NCI-H446 treated with DMSO at 0.1 percent for 48 hours (cell line): ENCODE results near the gene HIVEP3.

Experiments
- DNase-seq: peaks from one replicate; lab custom pipeline; 2025; lab: John Stamatoyannopoulos, UW

HIVEP3 gene

DNA sequence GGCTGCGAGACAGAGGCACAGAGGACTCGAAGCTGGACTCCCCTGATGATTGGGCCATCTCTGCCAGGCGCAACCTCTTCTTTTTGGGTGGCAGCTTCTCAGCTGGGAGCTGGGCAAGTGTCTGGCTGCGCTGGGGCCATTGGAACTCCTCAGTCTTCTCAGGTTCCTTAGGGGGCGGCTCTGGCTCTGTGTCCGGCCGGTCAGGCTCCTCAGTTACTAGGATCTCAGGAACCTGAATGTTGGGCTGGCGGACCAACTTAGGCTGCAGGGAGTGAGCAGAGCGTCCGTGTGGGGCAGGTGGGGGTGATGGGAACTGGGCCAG, 336.8 kb downstream of the HIVEP3 start:
- no peak for DNase-seq

DNA sequence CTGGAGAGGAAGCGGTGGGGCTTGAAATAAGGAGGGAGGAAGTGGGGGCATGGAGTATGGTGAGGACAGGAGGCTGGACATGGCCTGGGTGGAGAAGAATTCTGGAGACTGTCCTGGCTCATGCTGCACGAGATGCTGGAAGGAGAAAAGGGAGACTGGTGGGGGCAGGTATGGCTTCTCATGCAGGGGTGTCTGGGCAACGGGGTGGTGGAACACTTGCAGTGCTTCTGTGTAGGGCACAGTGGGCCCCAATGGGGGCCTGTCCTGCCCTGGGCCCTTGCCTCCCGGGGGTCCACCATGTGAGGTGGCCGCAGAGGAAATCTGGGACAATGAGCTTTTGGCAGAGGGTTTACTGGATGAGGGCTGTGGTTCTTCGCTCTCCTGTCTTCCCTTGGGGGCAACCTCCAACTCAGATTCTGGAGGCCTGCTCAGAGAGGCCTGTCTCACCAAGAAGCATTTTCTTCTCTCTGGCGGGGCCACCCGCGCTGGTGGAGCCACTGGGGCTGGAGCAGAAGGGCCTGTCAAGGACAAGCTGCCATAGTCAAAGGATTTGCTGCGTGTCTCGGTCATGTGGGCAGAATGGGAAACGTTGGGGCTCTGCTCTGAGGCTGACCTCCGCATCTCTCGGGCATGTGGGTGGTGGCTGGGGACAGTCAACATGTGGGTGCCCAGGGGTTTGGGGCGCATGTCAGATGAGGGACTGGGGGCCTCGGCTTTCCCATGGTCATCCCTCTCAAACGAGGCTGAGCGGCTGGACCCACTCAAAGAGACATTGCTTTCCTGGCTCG, 337.3 kb downstream of the HIVEP3 start:
- no peak for DNase-seq

DNA sequence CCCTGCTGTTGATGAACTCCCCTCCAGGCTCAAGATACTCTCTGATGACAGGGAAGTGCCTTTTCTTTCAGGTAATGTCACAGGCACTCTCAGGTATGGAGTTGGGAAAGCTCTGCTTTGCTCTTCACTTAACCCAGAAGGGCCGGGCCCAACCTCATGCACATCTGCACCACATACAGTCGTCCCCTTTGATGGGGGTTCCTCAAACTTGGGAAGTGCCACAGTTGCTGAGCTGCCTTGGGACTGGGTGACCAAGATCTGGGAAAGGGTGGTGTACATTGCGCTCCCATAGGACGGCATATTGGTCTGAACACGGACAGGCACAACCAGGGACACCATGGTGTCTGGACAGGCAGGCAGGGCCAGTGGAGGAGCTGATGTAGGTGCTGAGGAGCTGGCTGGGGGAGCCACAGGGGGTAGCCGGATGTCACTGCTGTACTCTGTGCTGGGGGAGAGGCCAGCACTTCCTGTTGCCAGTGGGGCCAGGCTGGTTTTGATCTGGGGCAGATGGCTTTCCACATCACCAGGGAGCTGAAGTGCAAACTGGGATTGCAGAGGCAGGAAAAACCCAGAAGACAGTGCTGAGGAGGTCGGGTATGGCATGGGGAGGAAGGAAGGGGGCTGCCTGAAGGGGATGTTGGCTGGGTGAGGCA, 338.1 kb downstream of the HIVEP3 start:
- DNase-seq: no peak

DNA sequence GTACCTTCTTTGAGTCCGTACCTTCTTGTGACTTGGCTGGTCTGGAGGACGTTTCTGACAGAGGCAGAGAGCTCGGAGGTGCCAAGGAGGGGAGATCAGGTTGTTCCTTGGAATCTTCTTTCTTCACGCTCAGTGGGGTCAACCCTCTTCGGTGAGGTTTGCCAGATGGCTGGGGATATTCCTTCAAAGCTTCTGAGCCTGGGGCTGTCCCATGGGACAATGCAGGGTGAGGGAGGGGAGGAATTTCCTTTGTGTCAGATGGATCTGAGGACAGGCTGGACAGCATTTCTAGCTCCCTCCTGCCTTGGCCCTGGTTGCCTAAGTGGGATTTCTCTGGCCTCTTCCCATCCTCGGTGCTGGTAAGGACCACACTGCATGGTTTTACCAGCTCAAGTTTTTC, 338.7 kb downstream of the HIVEP3 start:
- DNase-seq: no peak

DNA sequence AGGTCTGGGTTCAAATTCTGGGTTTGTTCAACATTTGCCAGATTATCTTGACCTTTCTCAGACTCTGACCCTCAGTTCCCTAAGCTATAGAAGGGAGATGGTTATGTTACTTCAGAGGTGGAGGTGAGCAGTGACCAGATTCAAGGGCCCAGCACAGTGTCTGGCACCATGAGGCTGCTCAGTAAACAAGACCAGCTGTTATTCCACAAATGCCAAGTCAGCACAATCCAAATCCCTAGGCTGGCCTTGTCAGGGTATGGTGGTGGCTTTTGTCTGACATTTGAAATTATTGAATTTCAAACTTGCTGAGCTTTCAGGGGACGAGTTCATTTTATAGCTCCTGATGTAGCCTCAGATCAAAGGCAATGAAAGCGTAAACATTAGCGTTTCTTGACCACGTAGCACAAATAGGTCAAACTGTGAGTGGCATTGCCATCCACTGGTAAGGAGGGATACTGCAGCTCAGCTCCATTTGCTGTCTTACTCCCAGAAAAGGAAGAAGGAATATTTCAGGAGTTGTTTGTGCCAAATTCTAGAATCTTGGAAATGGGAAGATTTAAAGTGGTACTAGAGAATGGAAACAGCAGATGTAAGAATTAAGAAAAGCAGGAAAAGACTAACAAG, 339.9 kb downstream of the HIVEP3 start:
- DNase-seq: peak; percentile 15

DNA sequence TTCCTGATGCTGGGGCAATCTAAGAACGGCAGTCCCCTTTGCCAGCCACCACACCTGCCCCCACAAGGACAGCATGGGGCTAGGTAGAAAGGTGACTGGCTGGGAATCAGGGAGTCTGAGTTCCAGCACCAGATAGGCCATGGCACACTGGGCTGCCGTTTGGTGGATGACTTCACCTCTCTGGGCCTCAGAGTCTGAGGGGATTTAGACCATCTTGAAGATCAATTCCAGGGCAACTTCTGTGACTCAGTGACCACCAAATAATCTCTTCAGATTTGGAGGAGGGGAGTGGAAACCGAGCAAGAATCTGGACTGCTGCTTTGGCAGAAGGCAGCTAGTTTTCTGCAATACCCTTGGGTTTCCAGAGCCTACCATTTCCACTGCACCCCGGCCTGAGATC, 342.1 kb downstream of the HIVEP3 start:
- no peak for DNase-seq

DNA sequence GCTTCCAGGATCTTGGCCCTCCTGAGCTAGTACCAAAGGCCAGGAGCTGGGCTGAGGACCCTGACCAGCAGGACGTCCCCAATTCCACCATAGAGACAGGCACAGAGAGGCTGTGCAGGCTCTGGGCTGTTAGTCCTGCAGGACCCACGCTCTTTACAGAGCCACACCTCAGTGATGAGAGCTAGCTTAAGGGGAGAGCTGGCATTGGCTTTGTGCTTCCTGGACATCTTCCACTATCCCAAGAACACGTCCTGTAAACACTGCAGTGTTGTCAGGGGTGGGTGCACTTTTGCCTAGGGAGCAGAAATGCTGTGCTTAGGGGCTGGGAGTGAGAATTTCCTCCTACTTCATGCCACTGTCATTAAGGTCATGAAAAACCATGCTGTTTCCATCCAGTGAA, 342.5 kb downstream of the HIVEP3 start:
- no peak for DNase-seq

DNA sequence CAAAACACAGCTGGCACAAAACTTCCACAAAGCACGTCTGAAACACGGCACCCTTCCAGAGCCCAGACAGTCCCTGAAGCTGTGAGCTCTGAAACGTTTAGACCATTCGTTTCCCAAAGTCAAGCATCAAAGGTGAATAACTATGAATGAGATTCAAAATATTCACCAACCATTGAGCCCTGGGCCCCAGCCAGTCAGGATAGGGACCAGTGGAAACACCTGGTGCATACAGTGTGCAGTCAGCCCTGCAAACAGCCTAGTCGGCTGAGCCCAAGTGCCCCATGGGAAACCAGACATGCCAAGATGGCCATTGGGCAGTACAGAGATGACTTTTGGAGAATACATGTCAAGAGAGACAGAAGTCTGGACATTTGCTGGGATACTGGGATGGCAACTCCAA, 343.9 kb downstream of the HIVEP3 start:
- no peak for DNase-seq

DNA sequence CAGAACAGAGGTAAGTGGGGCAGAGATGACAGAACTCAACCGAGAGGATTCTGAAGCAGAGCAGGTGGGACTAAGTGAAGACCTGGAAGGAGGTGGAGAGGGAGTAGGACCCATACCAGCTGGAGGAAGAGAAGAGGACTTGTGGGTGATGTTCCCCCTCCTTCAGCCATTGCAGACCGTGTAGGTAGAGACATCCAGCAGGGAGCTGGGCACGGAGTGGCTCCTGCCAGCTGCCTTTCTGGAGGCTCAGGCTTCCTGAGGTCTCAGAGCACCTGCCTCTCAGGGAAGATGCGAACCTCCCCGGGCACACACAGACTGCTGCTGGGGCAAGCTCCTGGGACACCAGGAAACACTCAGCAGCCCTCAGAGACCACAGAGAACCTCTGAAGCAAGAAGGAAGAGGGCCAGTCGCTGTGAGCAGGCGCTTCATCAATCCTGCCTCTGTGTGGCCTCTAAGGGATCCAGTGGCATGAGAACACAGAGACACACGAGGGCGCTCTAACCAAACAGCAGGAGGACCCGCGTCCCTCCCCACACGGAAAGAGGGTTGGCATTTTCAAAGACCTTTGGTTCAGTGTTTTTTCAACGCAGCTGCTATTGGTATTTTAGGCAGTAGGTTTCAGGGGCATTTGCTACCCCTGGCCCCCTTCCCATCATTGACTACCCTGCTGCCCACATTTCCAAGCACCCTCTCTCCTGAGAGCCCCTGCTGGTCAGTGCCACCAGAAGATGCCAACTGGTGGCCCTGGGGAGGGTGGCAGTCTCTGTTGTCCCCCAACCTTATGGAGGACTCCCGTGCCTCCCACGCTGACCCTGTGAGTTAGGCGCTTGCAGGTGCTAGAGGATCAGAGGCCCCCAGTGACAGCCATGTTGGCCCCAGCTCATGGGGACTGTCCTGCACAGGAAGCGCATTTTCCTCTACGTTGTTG, 344.7 kb downstream of the HIVEP3 start:
- DNase-seq: peak; percentile 73

DNA sequence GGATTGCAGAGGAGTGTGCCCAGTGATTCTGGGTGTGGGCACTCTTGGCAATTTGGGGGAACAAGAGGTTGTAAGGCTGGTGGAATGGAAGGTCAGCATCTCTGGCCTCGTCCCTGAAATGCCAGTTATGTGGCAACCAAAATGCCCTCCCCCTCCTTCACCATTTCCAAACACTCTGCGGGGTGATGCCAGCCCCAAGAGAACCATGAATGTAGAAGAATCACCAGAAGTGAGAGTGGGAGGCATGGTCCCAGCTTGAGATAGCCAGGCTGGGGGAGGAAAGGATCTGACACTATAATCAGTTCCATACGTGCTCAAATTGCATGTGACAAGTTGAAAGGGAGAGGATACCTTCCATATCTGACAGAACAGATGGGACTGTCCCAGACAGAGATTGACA, 345.5 kb downstream of the HIVEP3 start:
- DNase-seq: no peak

DNA sequence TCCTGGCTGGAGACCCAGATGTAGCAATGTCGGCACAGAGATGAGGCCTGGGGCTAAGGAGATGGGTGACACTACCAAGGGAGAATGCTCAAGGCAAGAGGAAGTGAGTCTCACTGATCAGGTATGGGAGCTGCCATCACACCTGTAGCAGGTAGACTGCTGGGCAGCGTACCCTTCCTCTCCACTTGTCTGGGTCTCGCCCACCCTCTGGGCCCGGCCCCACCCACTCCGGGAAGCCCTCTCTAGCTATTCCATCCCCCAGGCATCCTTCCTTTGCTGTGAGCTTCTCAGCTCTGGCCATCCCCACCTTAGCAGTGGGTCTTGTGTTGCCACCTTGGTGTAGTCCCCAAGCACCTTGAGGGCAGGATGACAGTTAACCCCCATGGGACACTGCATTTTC, 346.5 kb downstream of the HIVEP3 start:
- no peak for DNase-seq

DNA sequence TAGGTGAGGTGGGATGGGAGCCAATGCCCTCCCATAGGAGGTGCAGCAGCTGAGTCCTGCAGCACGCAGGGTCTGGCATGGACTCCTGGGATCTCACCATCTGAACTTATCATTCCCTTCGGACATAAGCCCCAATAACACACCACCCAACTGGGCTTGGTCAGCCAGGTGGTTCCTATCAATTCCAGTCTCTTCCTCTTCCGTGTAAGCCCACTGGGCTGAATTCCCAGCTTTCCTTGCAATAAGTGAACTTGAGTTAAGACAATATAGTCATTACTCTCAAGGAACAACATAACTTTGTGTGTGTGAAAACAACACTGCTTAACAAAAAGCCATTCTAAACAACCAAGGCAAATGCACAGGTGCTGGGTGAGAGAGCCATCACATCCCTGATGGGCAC, 347.7 kb downstream of the HIVEP3 start:
- no peak for DNase-seq

DNA sequence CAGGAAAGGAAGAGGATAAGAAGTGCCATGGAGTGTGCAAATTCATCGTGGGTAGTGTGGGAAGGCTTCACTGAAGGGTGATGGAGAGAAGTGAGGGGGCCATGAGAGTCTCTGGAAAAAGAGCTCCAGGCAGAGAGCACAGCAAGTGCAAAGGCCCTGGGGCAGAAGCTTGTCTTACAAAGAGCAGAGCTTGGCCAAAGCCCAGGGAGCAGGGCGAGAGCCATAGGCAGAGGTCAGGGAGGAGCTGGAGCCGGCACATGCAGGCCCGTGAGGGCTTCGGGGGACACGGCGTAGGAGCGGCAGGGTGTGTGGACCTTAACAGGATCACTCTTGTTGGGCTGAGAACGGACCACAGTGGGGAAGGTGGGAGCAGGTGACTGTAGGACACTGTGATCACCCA, 350.5 kb downstream of the HIVEP3 start:
- no peak for DNase-seq

DNA sequence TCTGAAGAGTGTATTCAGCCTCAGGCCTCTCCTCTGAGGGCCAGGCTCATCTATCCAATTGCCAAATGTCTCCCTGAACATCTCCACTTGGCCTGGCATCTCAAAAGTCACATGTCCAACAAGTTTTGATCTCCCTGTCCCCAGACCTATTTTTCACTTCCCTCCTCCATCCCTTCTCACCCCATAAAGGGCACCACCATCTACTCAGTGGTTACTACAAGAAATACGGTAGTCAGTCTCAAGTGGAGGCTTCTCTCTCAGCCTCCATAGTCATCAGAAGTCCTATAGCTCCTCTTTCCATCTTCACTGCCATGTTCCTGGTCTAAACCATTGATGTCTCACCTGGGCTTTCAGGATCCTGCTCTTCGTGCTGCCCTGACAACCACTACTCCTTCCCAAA, 351.8 kb downstream of the HIVEP3 start:
- no peak for DNase-seq

DNA sequence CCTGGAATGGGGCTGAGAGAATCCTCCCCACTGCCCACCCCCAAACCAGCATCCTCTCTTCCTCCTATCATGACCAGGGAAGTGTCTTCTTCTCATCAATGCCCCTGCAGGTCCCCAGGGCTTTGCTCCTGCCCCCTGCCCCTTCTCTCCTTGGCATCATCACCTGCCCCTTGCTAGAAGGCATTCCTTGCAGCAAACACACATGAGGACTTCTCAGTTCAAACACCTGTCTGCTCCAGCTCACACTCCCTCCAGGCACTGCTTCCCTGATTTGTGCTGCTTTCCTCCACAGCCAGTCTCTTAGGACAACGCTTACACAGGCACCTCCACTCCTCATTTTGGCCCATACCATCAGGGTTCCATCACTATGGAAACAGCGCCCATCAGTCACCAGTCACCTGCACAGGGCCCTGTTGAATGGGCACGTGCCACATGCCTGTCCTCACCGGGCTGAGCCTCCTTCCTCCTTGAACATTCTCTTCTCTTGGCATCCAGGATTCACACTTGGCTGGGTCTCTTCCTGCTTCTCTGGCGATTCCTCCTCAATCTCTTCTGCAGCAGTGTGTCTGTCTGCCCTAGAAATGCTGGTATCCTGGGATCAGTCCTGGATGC, 352.3 kb downstream of the HIVEP3 start:
- DNase-seq: no peak

DNA sequence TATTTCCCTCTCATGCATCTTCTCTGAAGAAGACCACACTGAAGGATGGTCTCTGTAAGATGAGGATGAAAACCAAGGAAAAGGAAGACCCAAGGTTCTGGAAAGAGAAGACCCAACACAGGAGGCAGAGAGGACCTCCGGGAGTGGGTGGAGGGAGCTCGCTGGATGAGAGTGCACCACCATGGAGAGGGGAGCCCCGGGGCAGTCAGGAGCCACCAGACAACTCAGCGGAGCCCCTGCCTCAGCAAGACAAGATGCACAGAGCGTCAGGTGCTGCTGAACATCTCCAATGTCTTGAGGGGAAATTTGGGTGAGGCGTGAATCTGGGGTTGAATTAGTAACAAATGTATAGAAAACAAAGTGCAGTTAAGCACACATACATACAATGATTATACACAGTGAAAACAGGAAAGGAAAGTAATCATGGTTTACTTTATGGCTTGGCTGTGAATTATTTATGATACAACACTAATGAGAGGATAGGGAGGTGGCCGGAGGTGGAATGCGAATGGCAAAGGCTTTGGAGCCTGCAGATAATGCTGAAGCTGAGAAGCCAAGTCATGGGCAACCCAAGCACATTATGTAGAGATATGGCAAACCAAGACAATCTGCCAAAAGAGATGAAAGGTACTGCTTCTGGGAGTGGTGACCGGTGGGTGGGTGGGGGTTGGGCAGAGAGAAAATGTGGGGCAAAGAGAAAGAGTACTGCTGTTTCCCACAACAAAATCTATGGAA, 353.8 kb downstream of the HIVEP3 start:
- DNase-seq: no peak

DNA sequence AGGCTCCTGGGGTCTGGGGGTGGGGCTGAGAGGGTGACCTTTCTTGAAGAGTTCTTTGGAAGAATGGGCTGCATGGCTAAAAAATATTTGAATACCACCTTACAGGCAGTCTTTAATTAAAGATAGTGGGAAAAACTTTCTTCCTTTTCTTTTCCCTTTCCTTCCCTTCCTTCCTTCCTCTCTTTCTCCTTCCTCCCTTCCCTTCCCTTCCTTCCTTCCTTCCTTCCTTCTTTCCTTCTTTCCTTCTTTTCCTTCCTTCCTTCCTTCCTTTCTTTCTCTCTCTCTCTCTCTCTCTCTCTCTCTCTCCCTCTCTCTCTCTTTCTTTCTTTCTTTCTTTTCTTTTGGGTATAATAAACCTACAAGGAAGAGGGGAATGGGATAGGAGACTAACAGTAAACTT, 356.4 kb downstream of the HIVEP3 start:
- no peak for DNase-seq

DNA sequence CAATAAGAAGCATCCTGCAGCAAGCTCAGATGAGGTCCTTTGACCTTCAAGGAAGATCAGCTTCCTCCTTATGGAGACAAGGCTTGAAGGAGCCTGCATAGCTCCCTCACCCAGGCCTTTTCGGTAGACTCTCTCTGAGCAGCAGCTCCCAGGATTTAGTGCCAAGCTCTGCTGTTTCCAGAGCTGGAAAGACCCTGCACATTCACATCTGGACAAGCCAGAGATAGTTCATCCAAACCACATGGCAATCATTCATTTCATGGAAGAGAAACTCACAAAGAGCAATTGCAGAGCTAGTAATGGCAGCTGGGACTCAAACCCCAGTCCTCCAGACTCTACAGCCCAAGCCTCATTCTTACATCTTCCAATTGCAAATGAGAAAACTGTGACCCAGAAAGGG, 357.8 kb downstream of the HIVEP3 start:
- no peak for DNase-seq

DNA sequence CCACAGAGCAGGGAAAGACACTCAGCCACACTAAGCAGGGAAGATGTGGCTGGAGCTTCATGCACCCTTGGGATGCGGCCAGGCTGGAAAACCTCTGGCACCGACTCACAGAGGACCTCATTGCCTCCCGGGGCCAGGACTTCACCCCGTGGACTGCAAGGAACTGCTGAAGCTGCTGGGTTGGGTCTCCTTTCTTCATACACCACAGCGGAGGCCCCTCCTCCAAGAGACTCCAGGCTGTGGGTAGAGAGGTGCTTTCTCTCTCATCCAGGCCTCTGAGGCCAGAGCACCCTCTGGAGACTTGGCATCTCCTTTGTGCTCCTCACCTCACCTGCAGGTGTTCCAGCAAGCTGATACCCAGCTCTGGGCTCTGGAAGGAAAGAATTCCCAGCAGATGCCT, 358.2 kb downstream of the HIVEP3 start:
- no peak for DNase-seq

DNA sequence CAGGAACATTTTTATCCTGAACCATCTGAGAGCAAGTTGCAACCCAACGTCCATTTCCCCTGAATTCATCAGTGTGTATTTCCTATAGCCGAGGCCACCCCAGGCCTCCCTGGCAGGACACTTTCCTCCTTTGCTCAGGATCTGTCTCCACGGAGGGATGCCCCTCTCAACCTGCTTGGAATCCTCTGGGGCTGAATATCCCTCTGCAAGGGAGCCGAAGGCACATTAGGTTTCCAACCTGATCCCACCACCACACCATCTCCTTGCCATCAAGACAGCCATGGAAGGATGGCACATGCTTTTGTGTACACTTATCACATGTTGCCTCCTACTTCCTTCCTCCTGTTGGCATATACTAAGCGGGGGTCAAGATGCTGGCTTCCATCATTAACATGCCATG, 359.4 kb downstream of the HIVEP3 start:
- DNase-seq: no peak

DNA sequence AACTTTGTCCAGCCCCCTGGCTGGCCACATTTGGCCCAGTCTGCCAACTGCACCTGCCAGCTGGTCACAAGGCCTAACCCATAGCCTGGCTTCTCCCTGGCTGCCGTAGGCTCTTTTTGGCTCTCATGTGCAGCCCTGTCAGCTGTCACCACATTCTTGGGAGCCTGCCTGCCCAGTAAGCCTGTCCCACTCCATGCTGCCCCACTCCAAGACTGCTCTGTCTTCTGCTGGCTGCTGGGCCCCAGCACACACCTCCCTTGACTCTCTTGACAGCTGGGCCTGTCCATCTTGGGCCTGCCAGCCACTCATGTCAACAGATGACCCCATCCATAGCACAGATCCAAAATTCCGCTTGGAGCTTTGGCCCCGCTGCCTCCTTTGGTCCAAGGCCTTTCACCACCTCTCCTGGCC, 360.0 kb downstream of the HIVEP3 start:
- DNase-seq: peak; percentile 81
